HUDEP-2 (cell line): ENCODE results near the gene CMIP.

Source experiments
- DNase-seq, 76 experiments: peaks; one replicate each; lab custom pipeline; 2025; ENCODE audit not compliant: unreplicated experiment in 76 of 76; lab: John Stamatoyannopoulos, UW

Gene CMIP

GRCh38 chr16:81705261-81705660, 260.7 kb downstream of the CMIP start:
- DNase-seq, result no peak

DNA sequence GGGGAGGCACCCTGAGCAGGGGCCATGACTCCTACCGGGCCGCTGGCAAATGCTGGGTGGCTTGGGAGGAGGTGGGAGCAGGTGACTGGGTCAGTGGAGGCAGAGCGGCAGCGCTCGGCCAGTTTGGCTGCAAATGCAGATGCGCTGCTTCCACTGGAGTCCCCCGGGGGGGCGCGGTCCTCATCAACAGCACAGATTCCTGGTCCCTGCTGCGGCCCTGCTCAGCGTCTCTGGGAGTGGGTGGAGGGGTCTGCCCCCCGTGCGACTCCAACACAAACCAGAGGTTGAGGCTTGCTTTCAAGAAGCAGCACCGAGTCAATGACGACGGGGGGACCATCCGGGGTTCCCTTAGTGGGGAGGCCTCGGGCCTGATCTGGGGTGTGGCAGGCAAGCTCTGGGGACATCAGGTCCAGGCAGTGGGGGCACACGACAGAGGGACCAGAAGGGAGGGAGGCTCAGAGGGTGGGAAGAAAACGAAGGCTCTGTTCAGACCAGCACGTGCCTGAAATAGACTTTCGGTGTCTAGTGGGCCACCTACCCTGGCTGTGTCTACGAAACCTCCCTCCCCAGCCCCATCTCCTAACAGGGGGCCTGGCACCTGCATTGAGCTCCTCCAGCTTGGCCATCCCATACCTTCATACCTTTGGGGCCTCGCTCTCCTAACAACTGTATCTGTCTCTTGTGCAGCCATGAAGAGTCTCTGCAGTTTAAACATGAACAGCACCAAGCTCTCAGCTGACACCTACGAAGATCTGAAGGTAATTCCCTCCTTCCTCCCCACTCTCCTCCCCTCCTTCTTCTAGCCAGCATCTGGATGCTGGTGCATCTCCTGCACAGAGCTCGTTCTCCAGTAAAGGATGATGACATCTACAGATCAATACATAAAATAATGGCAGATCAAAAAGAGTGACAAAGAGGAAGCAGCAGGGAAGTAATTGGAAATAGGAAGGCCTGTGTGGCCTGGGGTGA, 262.0 kb downstream of the CMIP start:
- DNase-seq, result no peak

DNA sequence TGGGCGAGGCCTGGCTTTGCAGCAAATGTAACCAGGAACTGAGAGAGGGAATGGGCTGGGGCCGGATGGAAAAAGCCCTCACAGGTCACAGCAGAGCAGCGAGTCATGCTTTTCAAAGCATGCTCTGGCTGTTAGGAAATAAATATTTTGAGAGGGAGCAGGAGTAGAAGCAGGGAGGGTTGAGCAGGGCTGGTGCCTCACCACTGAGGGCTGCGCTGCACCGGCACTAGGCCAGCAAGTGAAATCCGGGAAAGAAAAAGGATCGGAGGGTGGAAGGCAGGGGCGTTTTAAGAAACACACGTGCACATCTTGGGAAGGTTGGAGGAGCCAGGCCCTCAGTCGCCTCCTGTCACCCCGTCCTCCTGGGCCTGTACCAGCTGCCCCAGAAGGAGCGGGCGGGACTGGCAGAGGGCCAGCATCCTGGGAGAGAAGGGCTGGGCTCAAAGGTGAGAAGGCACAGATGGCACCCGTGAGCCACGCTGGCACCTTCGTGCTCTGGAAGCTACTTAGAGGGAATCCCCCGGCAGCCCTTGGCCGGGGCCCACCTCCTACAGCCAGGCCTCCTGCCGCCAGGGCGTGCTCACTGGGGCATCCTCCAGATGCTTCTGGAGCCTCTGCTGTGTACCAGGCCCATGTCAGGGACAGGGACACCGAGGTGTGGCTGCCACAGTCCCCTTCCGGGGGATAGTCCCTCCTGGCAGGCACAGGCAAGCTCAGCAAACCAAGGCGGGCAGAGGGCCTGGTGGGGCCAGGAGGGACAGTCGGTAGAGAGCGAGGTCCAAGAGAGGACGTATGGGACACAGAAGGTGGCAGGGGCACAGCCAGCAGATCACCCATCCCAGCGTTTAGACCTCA, 263.0 kb downstream of the CMIP start:
- no peak for DNase-seq

DNA sequence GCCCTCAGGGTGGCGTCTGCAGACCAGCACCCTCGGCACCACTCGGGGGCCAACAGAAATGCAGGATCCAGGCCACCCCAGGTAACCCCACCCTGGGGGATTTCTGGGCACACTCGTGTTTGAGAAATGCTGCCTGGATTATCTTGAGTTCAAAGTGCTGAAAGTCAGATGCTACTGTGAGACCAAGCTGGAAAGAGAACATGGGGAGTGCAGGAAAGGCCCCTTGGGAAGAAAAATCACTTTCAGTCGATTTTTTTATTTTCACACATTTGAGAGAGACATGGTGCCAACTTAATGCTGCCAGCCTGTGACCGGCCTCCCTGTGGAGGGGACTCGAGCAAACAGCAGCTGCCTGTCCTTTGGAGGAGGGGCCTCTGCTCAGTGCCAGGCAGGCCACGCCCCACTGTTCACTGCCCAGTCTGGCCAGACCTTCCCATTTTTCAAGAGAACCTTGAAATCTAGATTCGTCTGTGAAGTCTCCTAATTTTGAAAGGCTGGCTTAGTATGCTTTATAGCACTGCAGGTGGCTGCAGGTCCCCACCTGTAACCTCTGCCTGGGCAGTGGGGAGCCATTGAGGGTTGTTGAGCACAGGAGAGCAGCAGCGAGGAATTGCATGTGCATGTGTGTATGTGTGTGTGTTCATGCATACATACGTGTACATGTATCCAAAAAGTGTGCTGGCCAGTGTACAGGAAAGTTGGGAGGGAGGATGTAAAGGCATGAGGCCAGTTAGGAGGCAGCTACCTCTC, 263.8 kb downstream of the CMIP start:
- no peak for DNase-seq

GRCh38 chr16:81709016-81709900, 264.6 kb downstream of the CMIP start:
- DNase-seq, result no peak

DNA sequence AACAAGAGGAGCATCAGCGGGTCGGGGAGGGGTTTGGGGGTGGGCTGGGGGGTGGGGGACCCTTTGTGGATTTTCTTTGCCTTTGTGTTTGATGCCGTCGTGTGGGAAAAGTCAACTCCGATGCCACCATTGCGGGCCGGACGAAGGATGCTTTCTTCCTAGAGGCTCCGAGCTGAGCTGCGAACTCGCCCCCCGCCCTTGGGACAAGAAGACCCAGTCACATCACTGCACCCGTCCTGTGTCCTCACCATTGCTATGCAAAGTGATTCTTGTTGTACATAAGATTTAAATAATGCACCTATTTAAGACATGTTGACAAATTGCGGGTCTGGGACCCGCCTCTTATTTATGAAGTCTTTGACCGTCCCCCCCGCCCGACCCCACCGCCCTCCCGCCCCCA, 265.4 kb downstream of the CMIP start:
- DNase-seq, result no peak

- no peak for DNase-seq
Measured at GRCh38 chr16:81710596-81710995, 266.0 kb downstream of the CMIP start.

DNA sequence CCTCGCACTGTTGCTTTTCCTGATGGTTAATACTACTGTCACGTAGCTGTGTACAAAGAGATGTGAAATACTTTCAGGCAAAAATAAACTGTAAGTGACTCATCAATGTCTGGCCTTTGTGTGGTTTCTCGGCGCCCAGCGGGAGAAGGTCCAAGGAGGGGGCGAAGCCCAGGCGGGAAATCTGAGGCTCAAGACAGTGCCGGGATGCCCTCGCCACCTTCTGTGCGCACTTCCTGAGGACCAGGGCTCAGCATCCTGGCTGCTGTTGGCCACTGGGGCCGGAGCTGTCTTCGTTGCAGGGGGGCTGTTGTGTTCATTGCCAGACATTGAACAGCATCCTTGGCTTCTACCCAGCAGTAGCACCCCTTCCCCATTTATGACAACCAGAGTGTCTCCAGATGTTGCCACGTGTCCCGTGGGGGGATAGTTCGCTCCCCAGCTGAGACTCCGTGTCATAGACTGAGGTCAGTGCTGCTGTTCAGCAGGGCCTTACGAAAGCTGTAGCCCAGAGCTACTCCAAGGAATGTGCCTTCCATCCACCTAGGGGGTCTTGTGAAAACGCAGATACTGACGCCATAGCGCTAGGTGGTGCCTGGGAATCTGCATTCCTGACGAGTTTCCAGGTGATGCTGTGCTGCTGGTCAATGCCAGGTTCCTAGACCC, 267.2 kb downstream of the CMIP start:
- DNase-seq, result no peak

GRCh38 chr16:81712681-81713080, 268.1 kb downstream of the CMIP start:
- no peak for DNase-seq

- no peak for DNase-seq
Measured at GRCh38 chr16:81713295-81713772, 268.7 kb downstream of the CMIP start.

DNA sequence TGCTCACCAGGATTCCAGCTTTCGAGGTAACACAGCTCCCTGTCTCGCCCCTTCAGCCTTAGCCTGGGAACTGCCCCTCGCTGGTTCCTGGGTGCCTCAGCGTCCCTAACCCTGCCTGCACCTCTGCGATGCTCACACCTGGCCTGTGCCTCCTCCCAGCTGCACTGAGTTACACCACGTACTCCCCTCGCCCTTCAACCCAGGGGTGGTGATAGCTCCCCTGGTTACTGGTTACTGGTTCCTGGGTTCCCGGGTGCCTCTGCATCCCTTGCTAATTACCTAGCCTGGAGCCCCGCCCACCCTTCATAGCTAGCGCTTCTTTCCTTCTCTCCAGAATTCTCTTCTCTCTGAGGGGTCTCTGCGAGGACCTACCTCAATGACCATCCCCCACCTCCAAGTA, 269.2 kb downstream of the CMIP start:
- DNase-seq, result no peak

GRCh38 chr16:81714583-81714982, 270.0 kb downstream of the CMIP start:
- no peak for DNase-seq

DNA sequence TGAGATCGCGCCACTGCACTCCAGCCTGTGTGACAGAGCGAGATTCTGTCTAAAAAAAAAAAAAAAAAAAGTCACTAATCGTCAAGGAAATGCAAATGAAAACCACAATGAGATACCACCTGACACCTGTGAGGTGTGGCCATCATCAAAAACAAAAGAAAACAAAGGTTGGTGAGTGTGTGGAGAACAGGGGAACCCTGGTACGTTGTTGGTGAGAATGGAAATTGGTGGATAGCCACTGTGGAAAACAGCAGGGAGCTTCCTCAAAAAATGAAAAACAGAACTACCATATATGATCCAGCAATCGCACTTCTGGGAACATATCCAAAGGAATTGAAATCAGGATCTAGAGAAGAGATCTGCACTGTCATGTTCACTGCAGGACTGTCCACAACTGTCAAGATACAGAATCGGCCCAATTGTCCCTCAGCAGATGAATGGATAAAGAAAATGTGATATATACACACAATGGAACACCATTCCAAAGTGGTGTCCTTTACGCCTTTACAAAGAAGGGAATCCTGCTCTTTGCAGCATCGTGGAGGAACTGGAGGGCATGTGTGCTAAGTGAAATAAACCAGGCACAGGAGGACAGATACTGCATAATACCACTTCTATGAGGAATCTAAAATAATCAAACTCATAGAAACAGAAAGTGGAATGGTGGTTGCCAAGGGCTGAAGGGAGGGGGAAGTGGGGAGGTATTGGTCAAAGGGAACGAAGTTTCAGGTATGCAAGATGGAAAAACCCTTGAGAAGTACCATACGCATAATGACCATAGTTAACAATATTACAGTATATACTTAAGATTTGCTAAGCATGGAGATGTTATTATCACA, 271.0 kb downstream of the CMIP start:
- DNase-seq, result no peak

GRCh38 chr16:81716478-81717225, 272.0 kb downstream of the CMIP start:
- no peak for DNase-seq

GRCh38 chr16:81717662-81718189, 273.1 kb downstream of the CMIP start:
- no peak for DNase-seq

DNA sequence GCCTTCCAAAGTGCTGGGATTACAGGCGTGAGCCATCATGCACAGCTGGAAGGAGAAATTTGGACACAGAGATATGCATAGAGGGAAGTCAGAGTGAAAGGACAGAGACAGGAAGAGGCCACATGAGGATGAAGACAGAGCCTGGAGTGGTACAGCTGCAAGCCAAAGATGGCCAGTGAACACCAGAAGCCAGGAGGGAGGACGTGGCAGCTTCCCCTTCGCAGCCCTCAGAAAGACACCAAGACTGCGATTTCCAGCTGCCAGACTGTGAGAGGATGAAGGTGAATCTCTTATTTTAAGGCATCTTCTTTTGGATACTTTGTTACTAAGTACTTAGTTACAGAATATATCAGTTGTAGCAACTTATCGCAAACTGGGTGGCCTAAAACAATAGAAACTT, 274.0 kb downstream of the CMIP start:
- DNase-seq, result no peak

DNA sequence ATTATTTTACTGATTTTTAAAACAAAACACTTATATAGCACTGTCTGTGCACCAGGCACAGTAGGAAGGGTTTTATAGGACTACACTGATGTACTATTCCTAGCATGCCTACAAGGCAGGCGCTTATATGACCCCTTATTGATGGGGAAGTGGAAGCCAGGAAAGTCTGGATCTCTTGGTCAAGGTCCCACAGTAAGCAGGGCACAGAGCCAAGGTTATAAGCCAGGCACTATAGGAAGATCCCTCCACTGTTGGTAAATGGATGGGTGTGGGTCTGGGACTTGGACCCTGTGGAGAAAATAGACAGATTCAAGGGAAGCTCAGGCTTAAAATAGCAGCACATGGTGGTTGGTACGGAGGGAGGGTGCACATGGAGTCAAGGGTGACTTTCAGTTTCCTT, 275.4 kb downstream of the CMIP start:
- no peak for DNase-seq
